NCI-H524 (cell line): ENCODE data around the gene TRIM6.
A peak's percentile ranks its signal among the peaks of the same experiment; 100 is the strongest.
"Not testable (repeated sequence)": the region's sequence is repeated elsewhere in the genome, so short reads cannot be mapped to it uniquely, and the experiment has no call there.

Experiments
- DNase-seq, 2 experiments: peaks; one replicate each; lab custom pipeline; 2025; lab: John Stamatoyannopoulos, UW

Gene TRIM6, protein sequence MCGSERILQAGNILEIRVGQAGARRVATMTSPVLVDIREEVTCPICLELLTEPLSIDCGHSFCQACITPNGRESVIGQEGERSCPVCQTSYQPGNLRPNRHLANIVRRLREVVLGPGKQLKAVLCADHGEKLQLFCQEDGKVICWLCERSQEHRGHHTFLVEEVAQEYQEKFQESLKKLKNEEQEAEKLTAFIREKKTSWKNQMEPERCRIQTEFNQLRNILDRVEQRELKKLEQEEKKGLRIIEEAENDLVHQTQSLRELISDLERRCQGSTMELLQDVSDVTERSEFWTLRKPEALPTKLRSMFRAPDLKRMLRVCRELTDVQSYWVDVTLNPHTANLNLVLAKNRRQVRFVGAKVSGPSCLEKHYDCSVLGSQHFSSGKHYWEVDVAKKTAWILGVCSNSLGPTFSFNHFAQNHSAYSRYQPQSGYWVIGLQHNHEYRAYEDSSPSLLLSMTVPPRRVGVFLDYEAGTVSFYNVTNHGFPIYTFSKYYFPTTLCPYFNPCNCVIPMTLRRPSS

DNA sequence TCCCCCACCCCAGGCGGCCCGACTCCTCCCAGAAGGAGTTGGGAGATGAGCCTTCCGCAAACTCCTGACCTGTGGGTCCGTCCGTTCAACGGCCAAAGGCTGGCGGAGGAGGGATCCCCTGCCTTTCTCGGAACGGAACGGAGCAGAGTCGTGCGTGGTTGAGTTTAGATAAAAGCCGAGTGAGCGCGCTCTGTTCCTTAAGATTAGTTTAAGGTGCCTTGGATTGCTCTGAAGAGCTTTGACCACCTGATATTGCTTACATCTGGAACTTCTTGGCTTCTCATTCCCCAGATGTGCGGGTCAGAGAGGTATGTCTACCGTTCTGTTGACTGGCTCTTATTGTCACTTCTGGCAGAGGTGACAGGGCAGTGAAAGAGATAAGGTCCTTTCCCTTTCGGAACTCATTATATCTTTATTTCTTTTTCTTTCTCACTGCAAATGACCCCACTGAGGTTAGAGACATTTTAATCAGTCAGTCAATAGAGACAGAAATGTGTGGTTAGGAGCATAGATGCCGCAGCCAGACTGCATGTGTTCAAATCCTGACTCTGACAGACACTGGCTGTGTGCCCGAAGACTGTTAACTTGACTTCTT, at the start of gene TRIM6:
TRIM6 (plus strand) TSS at position 31 of the 595 bp plus-strand sequence; CDS start at position 292, 261 bp downstream.
- DNase-seq, result no peak

DNA sequence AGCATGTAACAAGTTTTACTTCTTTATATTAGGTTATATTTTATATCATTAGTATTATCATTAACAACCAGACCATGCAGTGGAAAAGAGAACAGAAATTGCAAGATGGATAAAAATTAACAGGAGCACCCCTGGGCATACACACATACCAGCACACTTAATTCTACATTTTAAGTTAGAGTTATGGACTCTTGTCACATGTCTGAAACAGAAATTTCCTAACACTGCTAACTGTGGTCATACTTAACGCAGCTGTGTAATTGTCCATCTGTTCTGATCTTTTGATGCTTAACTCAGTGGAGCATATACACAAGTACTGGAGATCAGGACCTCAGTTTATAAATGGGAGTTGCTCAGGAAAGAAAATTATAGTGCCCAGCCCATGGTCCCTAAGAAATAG, 48.5 kb upstream of the TRIM6 start:
- DNase-seq, result no peak

DNA sequence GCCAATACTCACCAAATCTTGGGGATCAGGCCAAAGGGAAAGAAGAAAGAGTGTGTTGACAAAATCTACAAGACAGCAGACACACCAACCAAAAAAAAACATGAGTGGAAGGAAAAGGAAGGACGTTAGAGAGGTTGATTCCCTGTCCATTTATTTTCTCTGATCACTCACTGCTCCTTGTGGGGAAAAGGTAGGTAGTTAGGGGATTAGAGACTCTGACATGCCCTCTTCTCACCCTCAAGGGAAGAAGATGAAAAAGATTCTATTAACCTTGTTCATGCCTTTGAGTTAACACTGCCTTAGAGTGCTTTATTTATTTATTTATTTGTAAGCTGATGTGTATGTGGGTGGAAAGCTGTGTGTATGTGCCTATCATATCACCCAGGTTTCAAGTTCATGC, 48.0 kb upstream of the TRIM6 start, which contains the start of gene OR52H1:
OR52H1 (minus strand) TSS at position 101 of the 400 bp plus-strand sequence. CDS start 3,035 bp downstream, outside the sequence.
- no peak for DNase-seq

DNA sequence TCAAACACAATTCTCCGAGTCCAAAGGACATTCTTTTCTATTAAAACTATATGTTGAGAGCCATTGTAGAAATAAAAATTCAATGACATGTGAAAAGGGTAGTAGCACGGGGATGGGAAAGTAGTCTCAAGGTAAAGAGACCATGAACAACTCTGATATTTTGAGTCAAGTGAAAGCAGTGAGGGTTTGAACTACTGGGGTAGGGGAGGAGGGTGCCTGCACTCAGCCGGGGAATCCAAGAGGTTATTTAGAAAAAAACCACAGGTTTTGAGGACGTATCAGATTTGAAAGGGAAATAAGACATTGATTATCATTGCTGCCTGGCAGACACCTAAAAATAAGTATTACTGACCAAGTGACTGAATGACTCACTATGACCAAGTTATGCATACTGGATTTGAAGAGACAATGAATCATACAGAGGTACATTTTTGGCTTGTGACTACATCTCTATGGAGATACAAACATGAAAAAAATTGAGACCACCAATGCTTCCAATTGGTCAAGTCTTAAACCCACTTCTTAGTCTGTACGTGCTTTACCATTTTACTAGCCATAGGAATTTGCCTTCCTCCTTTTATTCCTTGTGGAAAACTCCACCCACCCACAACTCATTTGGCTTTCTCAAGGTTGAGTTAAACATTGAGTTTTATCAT, 45.9 kb upstream of the TRIM6 start:
- DNase-seq, result no peak

DNA sequence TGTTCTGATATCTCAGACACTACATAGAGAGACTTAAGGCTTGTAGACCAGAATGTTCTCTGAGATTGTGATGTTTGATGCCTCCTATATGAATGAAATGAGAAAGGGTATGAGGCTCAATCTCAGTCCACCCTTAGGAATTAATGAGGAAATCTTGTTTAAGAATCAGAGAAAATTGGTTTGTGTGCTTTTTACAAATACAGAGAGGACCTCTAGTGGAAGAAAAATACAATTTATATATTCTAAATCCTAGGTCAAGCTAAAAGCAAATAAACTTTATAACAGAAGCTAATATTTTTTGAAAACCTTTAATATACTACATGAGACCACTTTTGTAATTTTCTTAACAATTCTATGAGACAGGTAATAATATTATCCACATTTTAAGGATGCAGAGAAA, 43.1 kb upstream of the TRIM6 start:
- DNase-seq, result no peak

DNA sequence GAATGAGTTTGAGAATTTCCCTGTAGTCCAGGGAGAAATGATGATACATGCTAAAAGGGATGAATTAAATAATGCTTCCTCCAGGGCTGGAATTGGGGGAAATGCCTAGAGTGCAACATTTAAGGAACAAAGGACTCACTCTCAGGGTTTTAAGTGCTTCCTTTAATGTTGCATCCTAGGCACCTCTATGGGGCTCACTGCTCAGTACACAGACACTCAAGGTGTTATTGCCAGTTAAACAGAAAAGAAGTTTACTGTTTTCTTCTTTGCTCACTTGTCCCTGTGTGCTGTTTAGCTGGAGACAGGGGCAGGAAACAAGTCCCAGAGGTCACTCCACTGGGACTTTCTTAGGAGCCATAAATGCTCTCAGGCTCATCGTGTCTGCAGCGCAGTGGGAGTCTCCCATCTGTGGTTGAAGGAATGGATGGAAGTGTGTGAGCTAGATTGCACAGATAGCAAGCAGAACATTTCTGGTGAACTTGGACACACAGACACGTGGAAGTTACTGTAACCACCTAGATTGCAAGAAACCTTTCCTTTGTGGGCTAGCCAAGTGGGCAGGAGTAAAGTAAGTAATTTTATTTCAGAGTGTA, 39.7 kb upstream of the TRIM6 start:
- no peak for DNase-seq

DNA sequence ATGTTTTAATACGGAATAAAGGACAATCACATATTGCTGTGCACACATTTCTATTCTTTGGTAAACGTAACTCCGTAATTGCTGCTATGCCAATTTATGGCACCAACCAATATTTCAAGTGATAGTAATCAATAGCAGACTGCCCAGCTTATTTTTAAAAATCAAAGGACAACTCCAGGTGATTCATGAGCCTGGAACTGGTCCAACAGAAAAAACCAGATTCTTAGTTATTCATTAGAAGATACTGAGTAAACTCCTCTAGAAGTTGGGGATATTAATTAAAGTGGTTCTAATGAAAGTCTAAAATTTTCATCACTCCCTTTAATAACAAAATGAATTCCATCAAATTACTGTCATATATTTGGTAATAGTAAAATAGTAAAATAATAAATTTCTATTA, 38.7 kb upstream of the TRIM6 start:
- DNase-seq, result no peak

DNA sequence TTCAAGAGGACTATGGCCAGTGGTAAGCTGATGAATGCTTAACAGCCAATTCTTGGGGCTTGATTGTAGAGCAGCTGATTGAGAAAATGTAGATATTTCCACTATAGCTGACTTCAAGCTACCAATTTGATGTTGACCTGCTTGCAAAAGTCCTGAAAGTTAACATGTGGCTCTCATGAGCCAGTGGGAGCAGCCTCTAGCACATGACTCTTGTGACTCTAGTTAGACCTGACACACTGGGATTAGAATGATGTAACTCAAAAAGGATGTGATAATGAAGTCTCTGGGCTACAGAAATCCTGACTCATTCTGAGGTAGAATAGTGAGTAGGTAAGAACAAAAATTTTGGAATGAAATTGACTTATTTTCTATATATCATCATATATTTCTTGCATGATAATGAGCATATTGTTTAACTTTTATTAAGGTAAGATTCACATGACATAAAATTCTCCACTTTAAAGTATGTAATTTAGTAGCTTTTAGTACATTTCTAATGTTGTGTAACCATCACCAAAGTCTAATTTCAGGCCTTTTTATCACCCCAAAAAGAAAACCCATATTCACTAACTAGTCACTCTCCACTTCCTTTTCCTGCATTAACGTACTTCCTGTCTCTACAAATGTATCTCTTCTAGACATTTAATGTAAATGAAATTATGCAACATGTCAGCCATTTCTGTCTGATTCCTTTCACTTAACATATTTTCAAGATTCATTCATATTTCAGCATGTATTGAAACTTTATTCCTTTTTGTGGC, 32.0 kb upstream of the TRIM6 start:
- no peak for DNase-seq

DNA sequence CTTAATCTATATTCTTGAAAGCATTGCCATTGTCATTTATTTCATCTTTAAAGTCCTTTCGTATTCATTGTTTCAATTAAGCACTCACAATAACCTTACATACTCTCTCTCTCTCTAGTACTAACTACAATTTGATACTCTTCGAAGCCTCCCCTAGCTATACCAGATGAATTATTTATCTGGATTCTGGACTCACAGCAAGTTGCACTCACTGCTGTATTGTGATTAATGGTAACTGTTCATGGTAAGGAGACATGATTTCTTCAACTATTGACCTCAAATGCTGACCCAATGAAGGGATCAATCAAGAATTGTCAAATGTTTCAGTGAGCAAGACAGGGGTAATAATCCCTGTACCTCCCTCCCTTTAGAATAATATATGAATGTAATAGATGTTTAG, 21.8 kb upstream of the TRIM6 start:
- DNase-seq, result no peak

DNA sequence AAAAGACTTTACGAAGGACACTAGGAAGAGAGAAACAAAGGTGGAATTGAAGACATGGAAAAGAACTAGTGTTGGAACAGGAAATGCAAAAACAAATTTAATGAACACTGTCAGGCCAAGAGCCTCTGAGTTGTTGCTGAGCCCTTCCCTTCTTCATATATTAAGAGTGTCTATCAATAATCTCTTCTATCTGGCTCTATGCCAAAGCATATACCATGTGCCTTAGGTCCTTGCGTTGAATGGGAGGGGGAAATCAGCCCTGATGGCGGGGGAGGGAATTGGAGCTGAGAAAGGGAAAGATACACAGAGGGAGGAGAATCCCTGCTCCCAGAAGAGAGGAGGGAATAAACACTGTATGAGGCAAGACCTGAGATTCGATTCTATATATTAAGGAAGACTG, 21.3 kb upstream of the TRIM6 start:
- DNase-seq, result no peak

DNA sequence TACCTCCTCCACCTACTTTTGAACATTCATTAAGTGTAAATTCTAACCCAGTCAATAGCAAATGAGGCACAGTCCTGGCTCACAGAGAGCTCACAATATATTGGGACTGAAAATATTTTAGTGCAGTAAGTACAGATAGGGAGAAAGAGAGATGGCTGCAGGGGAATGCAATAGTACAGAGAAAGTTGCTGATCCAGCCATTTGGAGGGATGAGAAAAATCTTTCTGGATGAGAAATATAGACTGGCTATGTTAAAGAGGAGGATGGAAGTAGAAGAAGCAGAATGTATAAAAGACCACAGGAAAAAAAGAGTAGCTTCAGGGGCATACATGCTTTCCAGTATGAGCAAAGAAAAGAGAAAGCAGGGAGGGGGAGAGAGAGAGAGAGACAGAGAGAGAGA, 19.3 kb upstream of the TRIM6 start:
- DNase-seq, result no peak

DNA sequence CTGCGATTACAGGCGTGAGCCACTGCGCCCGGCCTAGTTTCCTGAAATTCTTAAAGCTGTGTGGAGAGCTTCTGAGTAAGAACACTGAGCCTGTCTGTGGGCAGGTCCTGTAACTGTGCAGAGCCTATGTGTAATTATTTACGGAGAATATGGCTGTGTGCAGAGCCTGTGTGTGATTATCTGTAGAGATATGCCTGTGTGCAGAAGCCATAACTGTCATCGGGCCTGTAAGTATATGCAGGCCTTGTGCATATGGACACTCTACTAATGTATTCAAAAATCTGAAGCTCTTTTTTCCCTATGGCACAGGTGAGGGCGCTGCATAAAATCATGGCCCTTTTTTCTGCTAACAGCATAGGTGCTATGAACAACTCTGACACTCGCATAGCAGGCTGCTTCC, 15.9 kb upstream of the TRIM6 start, which contains the start of gene OR52B6:
OR52B6 (plus strand) TSS at position 301 of the 400 bp plus-strand sequence; CDS start at position 301, 0 bp downstream.
- DNase-seq, result no peak

DNA sequence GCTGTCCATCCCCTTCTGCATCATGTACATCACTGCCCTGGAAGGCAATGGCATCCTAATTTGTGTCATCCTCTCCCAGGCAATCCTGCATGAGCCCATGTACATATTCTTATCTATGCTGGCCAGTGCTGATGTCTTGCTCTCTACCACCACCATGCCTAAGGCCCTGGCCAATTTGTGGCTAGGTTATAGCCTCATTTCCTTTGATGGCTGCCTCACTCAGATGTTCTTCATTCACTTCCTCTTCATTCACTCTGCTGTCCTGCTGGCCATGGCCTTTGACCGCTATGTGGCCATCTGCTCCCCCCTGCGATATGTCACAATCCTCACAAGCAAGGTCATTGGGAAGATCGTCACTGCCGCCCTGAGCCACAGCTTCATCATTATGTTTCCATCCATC, 15.4 kb upstream of the TRIM6 start:
- DNase-seq, result no peak

DNA sequence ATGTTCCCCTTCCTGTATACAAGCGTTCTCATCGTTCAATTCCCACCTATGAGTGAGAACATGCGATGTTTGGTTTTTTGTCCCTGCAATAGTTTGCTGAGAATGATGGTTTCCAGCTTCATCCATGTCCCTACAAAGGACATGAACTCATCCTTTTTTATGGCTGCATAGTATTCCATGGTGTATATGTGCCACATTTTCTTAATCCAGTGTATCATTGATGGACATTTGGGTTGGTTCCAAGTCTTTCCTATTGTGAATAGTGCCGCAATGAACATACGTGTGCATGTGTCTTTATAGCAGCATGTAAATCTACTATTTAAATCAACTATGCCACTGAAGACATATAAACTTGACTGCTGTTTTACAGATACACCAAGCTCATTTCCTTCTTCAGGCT, 12.0 kb upstream of the TRIM6 start:
- DNase-seq, result not testable (repeated sequence)

DNA sequence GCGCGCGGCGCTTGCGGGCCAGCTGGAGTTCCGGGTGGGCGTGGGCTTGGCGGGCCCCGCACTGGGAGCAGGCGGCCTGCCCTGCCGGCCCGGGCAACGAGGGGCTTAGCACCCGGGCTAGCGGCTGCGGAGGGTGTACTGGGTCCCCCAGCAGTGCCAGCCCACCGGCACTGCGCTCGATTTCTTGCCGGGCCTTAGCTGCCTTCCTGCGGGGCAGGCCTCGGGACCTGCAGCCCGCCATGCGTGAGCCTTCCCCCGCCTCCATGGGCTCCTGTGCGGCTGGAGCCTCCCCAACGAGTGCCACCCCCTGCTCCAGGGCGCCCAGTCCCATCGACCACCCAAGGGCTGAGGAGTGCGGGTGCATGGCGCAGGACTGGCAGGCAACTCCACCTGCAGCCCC, 6.5 kb upstream of the TRIM6 start:
- DNase-seq, result not testable (repeated sequence)

DNA sequence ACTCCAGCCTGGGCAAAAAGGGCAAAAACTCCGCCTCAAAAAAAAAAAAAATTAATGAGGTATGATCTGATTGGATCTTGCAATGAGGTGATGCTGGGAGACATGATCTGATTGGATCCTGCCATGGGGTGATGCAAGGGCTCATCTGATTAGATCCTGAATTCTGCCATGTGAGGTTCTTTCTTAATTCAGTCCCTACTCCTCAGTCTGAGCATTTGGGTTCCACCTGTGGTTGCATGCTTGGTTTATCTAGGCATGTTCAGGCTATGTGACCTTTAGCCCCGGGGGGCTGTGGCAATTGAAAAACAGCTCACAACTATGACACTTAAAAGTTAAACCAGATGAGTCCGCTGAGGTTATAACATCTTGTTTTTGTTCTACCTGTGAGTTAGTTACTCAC, 4.8 kb upstream of the TRIM6 start:
- DNase-seq, result no peak

DNA sequence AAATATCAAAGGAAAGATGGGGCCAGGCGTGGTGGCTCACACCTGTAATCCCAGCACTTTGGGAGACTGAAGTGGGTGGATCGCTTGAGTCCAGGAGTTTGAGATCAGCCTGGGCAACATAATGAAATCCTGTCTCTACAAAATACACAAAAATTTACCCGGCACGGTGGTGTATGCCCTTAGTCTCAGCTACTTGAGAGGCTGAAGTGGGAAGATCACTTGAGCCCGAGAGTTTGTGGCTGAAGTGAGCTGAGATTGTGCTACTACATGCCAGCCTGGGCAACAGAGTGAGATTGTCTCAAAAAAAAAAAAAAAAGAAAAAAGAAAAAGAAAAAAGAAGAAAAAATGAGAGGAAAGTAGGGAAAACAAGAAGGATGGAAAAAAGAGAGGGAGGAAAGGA, 3.8 kb upstream of the TRIM6 start:
- DNase-seq, result no peak

DNA sequence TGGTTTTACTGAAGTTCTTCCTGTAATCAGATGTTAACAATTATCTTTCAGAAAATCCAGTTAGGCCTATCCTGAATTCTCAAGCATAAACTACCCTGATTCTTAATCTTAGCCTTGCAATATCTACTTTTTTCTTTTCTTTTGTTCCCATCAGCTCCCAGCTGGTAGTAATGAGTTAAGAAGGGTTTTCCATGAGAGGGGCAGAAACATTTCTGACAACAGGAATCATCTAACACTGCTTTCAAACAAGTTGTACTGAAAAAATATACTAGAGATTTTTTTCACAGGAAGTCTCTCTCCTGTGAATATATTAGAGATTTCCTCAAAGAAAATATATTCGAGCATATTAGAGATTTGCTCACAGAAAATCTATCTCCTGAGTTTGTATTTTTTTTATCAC, 3.3 kb upstream of the TRIM6 start:
- DNase-seq, result no peak

DNA sequence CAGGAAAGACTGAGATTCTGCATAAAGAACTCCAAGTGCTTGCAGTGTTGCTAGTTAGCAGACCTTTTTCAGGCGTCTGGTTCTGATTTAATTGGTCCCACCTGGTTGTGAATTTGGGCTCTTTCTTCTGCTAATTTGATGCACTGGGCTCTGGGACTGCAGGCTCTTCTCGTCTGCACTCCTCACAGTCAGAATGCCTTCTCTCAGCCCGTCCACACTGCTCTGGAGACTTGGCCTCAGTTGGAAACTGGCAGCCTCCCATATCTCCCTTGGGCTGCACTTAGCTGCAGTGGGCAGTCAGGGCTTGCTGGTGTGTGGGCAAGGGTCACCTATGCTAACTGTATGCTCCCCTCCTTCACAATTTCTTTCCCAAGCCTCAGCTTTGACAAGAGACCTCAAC, 1.5 kb downstream of the TRIM6 start:
- no peak for DNase-seq

DNA sequence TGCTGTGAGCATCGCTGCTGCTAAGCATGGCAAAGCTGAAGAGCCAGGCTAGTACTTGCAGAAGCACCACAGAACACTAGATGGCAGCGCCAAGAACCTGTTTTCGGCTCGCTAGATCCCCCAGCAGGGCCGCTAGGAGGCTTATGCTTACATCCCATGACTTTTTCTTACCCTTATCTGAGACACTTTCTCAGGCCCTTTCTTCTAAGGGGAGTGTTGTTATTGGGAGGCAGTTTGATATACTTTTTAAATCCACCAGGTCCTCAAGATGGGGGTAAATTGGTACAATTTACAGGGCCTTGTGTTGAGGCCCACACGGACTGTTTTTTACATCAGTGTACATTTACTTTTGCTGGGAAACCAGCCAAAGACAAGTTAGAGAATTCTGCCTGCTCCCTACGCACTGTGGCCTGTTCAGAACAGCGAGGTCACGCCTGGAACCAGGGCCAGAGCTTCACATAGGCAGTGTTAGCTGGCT, 4.0 kb downstream of the TRIM6 start:
- peak; percentile 8 to 47 for DNase-seq

DNA sequence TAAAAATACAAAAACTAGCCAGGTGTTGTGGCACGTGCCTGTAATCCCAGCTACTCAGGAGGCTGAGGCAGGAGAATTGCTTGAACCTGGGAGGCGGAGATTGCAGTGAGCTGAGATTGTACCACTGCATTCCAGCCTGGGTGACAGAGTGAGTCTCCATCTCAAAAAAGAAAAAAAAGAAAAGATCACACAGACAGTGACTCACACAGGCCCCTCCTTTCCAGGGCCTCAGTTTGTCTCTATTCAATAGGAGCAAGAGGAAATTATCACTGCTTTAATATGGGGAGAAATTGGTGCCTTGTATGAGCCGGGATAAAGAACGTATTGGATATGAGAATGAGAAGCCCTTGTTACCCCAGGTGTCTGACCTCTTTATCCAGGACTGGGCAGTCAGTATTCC, 6.4 kb downstream of the TRIM6 start:
- not testable (repeated sequence) for DNase-seq
